Measurements from ENCODE around the gene ZSCAN23.

Gene ZSCAN23

DNA sequence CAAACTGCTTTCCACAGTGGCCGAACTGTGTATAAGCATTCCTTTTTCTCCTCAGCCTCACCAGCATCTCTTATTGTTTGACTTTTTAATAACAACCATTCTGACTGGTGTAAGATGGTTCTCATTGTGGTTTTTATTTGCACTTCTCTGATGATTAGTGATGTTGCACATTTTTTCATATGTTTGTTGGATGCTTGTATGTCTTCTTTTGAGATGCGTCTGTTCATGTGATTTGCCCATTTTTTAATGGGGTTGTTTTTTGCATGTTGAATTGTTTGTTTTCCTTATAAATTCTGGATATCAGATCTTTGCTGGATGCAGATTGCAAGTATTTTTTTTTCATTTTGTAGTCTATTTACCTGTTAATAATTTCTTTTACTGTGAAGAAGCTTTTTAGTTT, 32.5 kb downstream of the ZSCAN23 start:
- CTCF ChIA-PET: no interaction called here
- TF ChIP-seq ZNF223 (tag by site-specific recombination; IDR thresholded peaks at IDR 0.05) (no peak), ZNF311 (tag by site-specific recombination; IDR thresholded peaks at IDR 0.05; ENCODE audit: borderline replicate concordance) (no peak), ZNF138 (tag by site-specific recombination; IDR thresholded peaks at IDR 0.05; ENCODE audit: borderline replicate concordance) (no peak), ZBTB17 (tag by site-specific recombination; IDR thresholded peaks at IDR 0.05) (no peak), ZNF433 (tag by site-specific recombination; IDR thresholded peaks at IDR 0.05; ENCODE audit: low read depth) (no peak), ZNF629 (tag by site-specific recombination; IDR thresholded peaks at IDR 0.05) (no peak), MEIS1 (CRISPR knock-in tag; IDR thresholded peaks at IDR 0.05; ENCODE audit: borderline replicate concordance) (no peak), ZNF571 (tag by site-specific recombination; IDR thresholded peaks at IDR 0.05) (no peak), ZNF654 (tag by site-specific recombination; IDR thresholded peaks at IDR 0.05; ENCODE audit: low read depth) (no peak)
- no peak overlapping the region for H3K27ac ChIP-seq (ENCODE audit: extremely low read depth, low read depth, low read length)
- H3K4me1 ChIP-seq (ENCODE audit: control insufficient read depth, insufficient read depth, low read length): no peaks in the 10 kb centered on the region
- H3K36me3 ChIP-seq (ENCODE audit: control insufficient read depth in 2 of 2, insufficient read depth in 1 of 2, low read length in 2 of 2): no peaks in the 10 kb centered on the region
- no peak overlapping the region for H3K4me3 ChIP-seq (ENCODE audit: low read depth, low read length)
- no peaks in the 10 kb centered on the region for H3K9me3 ChIP-seq (ENCODE audit: control insufficient read depth, insufficient read depth, low read depth, low read length)
- POLR2A ChIA-PET: interaction anchor here (0.7 kb wide), 1 partner anchor 352 kb away, joined by 3 read pairs; no protein-coding TSS in a partner anchor

DNA sequence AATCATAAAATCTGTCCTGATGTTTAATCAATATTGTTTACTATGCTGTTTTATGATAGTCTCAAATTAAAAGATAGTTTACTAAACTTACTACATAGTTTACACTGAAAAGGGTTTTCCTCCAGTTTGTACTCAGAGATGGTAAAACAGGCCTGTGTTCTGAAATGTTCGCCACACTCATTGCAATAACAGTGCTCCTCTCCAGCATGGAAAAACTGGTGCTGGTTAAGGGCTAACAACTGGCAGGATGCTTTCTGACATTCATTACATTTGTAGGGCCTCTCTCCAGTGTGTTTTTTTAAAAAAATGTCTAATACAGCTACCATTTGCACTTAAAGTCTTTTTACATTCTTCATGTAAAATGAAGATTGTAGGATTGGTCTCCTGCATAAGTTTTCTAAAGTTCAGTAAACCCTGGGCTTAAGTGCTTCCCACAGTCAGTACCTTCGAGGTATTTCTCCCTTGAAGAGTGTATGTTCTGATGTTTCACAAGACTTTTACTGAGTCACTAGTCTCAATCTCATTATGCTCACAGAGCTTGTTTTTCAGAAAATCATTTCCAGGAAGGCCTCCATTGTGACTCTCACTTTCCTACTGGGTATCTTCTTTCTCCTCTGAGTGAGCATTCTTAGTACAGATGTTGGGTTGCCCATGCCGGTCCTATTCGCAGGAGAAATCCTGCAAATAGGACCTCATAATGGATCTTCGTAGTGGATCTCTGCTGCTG, 35.1 kb downstream of the ZSCAN23 start:
- ChIA-PET CTCF (no interaction called here), POLR2A (no interaction called here)
- no peaks in the 10 kb centered on the region for H3K9me3 ChIP-seq (ENCODE audit: control insufficient read depth, insufficient read depth, low read depth, low read length)
- H3K36me3 ChIP-seq (ENCODE audit: control insufficient read depth in 2 of 2, insufficient read depth in 1 of 2, low read length in 2 of 2): no peaks in the 10 kb centered on the region
- no peaks in the 10 kb centered on the region for H3K4me1 ChIP-seq (ENCODE audit: control insufficient read depth, insufficient read depth, low read length)
- no peak overlapping the region for H3K4me3 ChIP-seq (ENCODE audit: low read depth, low read length)
- TF ChIP-seq ZNF16 (tag by site-specific recombination; IDR thresholded peaks at IDR 0.05; ENCODE audit: low read depth): no peak
- no peak for TF ChIP-seq RBAK (tag by site-specific recombination; IDR thresholded peaks at IDR 0.05)
- no peak for TF ChIP-seq ZNF157 (tag by site-specific recombination; IDR thresholded peaks at IDR 0.05)
- TF ChIP-seq ZNF223 (tag by site-specific recombination; IDR thresholded peaks at IDR 0.05): no peak
- TF ChIP-seq, protein P1, sequence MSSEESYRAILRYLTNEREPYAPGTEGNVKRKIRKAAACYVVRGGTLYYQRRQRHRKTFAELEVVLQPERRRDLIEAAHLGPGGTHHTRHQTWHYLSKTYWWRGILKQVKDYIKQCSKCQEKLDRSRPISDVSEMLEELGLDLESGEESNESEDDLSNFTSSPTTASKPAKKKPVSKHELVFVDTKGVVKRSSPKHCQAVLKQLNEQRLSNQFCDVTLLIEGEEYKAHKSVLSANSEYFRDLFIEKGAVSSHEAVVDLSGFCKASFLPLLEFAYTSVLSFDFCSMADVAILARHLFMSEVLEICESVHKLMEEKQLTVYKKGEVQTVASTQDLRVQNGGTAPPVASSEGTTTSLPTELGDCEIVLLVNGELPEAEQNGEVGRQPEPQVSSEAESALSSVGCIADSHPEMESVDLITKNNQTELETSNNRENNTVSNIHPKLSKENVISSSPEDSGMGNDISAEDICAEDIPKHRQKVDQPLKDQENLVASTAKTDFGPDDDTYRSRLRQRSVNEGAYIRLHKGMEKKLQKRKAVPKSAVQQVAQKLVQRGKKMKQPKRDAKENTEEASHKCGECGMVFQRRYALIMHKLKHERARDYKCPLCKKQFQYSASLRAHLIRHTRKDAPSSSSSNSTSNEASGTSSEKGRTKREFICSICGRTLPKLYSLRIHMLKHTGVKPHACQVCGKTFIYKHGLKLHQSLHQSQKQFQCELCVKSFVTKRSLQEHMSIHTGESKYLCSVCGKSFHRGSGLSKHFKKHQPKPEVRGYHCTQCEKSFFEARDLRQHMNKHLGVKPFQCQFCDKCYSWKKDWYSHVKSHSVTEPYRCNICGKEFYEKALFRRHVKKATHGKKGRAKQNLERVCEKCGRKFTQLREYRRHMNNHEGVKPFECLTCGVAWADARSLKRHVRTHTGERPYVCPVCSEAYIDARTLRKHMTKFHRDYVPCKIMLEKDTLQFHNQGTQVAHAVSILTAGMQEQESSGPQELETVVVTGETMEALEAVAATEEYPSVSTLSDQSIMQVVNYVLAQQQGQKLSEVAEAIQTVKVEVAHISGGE (tag by site-specific recombination; conservative IDR thresholded peaks at IDR 0.05; ENCODE audit: low read depth): no peak
- TF ChIP-seq IKZF3 (tag by site-specific recombination; IDR thresholded peaks at IDR 0.05): no peak
- no peak for TF ChIP-seq ZNF140 (tag by site-specific recombination; IDR thresholded peaks at IDR 0.05)
- TF ChIP-seq ZNF623 (tag by site-specific recombination; IDR thresholded peaks at IDR 0.05): no peak
- TF ChIP-seq ZNF214 (tag by site-specific recombination; IDR thresholded peaks at IDR 0.05; ENCODE audit: borderline replicate concordance): no peak
- no peak for TF ChIP-seq ZNF2 (tag by site-specific recombination; IDR thresholded peaks at IDR 0.05)
- no peak for TF ChIP-seq ZNF433 (tag by site-specific recombination; IDR thresholded peaks at IDR 0.05; ENCODE audit: low read depth)
- no peak for TF ChIP-seq ZNF529 (tag by site-specific recombination; IDR thresholded peaks at IDR 0.05; ENCODE audit: insufficient replicate concordance)
- no peak for TF ChIP-seq ZNF776 (tag by site-specific recombination; IDR thresholded peaks at IDR 0.05; ENCODE audit: borderline replicate concordance)
- no peak for TF ChIP-seq KLF7 (tag by site-specific recombination; IDR thresholded peaks at IDR 0.05; ENCODE audit: borderline replicate concordance)
- TF ChIP-seq, protein P2, sequence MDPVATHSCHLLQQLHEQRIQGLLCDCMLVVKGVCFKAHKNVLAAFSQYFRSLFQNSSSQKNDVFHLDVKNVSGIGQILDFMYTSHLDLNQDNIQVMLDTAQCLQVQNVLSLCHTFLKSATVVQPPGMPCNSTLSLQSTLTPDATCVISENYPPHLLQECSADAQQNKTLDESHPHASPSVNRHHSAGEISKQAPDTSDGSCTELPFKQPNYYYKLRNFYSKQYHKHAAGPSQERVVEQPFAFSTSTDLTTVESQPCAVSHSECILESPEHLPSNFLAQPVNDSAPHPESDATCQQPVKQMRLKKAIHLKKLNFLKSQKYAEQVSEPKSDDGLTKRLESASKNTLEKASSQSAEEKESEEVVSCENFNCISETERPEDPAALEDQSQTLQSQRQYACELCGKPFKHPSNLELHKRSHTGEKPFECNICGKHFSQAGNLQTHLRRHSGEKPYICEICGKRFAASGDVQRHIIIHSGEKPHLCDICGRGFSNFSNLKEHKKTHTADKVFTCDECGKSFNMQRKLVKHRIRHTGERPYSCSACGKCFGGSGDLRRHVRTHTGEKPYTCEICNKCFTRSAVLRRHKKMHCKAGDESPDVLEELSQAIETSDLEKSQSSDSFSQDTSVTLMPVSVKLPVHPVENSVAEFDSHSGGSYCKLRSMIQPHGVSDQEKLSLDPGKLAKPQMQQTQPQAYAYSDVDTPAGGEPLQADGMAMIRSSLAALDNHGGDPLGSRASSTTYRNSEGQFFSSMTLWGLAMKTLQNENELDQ (tag by site-specific recombination; IDR thresholded peaks at IDR 0.05; ENCODE audit: low read depth): no peak
- TF ChIP-seq ZNF175 (tag by site-specific recombination; IDR thresholded peaks at IDR 0.05): no peak
- TF ChIP-seq, protein P3, sequence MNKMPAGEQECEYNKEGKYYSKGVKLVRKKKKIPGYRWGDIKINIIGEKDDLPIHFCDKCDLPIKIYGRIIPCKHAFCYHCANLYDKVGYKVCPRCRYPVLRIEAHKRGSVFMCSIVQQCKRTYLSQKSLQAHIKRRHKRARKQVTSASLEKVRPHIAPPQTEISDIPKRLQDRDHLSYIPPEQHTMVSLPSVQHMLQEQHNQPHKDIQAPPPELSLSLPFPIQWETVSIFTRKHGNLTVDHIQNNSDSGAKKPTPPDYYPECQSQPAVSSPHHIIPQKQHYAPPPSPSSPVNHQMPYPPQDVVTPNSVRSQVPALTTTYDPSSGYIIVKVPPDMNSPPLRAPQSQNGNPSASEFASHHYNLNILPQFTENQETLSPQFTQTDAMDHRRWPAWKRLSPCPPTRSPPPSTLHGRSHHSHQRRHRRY (tag by site-specific recombination; IDR thresholded peaks at IDR 0.05): no peak
- no peak for TF ChIP-seq ZNF211 (tag by site-specific recombination; IDR thresholded peaks at IDR 0.05; ENCODE audit: low read depth)
- no peak for TF ChIP-seq ZSCAN23 (tag by site-specific recombination; IDR thresholded peaks at IDR 0.05)
- no peak overlapping the region for H3K27ac ChIP-seq (ENCODE audit: extremely low read depth, low read depth, low read length)
